K562 (cell line): ENCODE data around the gene SLC38A8. TPM values are rescaled to one million over a fixed set of nuclear protein-coding genes. Genes with fewer than 3 reads are reported as not detected.

Experiments used
- ATAC-seq: fragments of 200-7000 bp; cut with Tn5 transposase; 3 replicates; pipeline ENCODE4 v1.9.1; 2020; ENCODE audit warnings: moderate library complexity
- BruUV-seq: library from RNA; stranded (reverse); fragments of 400-500 nt; replicated peaks from 2 replicates; lab custom pipeline; 2021; lab: Mats Ljungman, UMichigan
- CTCF ChIA-PET: fragments of 300-600 bp; formaldehyde crosslinking; extraction: SDS; loops from one replicate; lab custom pipeline; 2021; ENCODE audit warnings: low intra/inter-chr PET ratio; lab: Yijun Ruan, JAX
- POLR2A ChIA-PET: fragments of 300-600, 350-650 bp; sonication (Branson Sonifier 250); formaldehyde crosslinking; extraction: SDS; loops from one replicate; lab custom pipeline; 2021; ENCODE audit warnings: antibody characterized with exemption, inconsistent platforms; lab: Yijun Ruan, JAX
- DNase-seq, 4 experiments: peaks; one replicate each; pipeline versions ENCODE4 v3.0.0 to v3.0.0-alpha.2; 2011 to 2018; ENCODE audit warnings: low spot score in 3 of 4, mixed read lengths in 3 of 4; ENCODE audit errors: extremely low read depth in 1 of 4
- FAIRE-seq: peaks from 2 replicates; lab custom pipeline; 2011; peaks lifted over from hg19 to GRCh38; lab: Jason Lieb, UNC
- H2AFZ ChIP-seq: 2 replicates; pipeline ENCODE4 v1.6.0; 2011; ENCODE audit warnings: low read depth, low read length, control low read depth, inconsistent platforms
- H3K27ac ChIP-seq: fragments of 200-600 bp; 3 replicates; pipeline ENCODE4 v1.8.0; 2011; ENCODE audit warnings: low read depth, mild to moderate bottlenecking, control low read depth, inconsistent platforms, low read length, moderate library complexity, mixed read lengths; ENCODE audit errors: extremely low read depth
- H3K27me3 ChIP-seq, 2 experiments: fragments of 300-600 bp in 1 of 2; 2 replicates in 1 of 2; 3 replicates in 1 of 2; pipeline versions ENCODE4 v1.6.0 to v1.8.0; 2011; ENCODE audit warnings: inconsistent platforms in 2 of 2, low read length in 2 of 2, mild to moderate bottlenecking in 1 of 2, mixed read lengths in 1 of 2, moderate library complexity in 1 of 2; ENCODE audit not compliant: control insufficient read depth in 2 of 2, insufficient read depth in 2 of 2
- H3K36me3 ChIP-seq: fragments of 300-600 bp; 3 replicates; pipeline ENCODE4 v1.8.0; 2011; ENCODE audit warnings: mild to moderate bottlenecking, low read length, inconsistent platforms; ENCODE audit not compliant: control insufficient read depth, insufficient read depth
- H3K4me1 ChIP-seq, 2 experiments: fragments of 200-600 bp in 1 of 2; replicated peaks in 1 of 2; 2 replicates in 1 of 2; 3 replicates in 1 of 2; pipeline versions ENCODE4 v1.5.1 to v1.8.0; 2011; ENCODE audit warnings: inconsistent platforms in 2 of 2, low read length in 2 of 2, mild to moderate bottlenecking in 1 of 2, mixed read lengths in 1 of 2, moderate library complexity in 1 of 2; ENCODE audit not compliant: control insufficient read depth in 2 of 2, insufficient read depth in 2 of 2
- H3K4me2 ChIP-seq: 2 replicates; pipeline ENCODE4 v1.6.1; 2011; ENCODE audit warnings: low read length, control low read depth, inconsistent platforms, mixed read lengths; ENCODE audit not compliant: insufficient read depth
- H3K4me3 ChIP-seq: fragments of 200-600 bp; sonication (generic), shearing (Covaris generic); 2 replicates; pipeline ENCODE4 v1.5.1; 2016; ENCODE audit warnings: control low read depth, inconsistent platforms
- H3K79me2 ChIP-seq: fragments of 200-600 bp; 3 replicates; pipeline ENCODE4 v1.8.0; 2011; ENCODE audit warnings: low read length, inconsistent platforms; ENCODE audit not compliant: control insufficient read depth, insufficient read depth
- H3K9ac ChIP-seq, 2 experiments: 2 replicates each; pipeline versions ENCODE4 v1.6.0 to v1.6.1; 2011; ENCODE audit warnings: low read depth in 2 of 2, low read length in 2 of 2, control low read depth in 1 of 2, inconsistent platforms in 1 of 2, mild to moderate bottlenecking in 1 of 2, mixed read lengths in 1 of 2; ENCODE audit not compliant: insufficient read depth in 1 of 2
- H3K9me1 ChIP-seq: one replicate; pipeline ENCODE4 v1.6.0; 2011; ENCODE audit warnings: inconsistent platforms, mild to moderate bottlenecking, low read length, moderate library complexity; ENCODE audit not compliant: control insufficient read depth, insufficient read depth
- H3K9me3 ChIP-seq: replicated peaks from 2 replicates; pipeline ENCODE4 v1.5.1; 2011; ENCODE audit warnings: low read depth, low read length, inconsistent platforms; ENCODE audit not compliant: control insufficient read depth, insufficient read depth
- H4K20me1 ChIP-seq: replicated peaks from 2 replicates; pipeline ENCODE4 v1.6.1; 2011; ENCODE audit warnings: low read length, inconsistent platforms, mixed read lengths; ENCODE audit not compliant: control insufficient read depth, insufficient read depth
- ARHGAP35 ChIP-seq: fragments of 450-650 bp; IDR thresholded peaks from 2 replicates; pipeline ENCODE4 v1.6.1; 2018; ENCODE audit not compliant: partially characterized antibody
- ARID1B ChIP-seq: fragments of 450-650 bp; IDR thresholded peaks from 2 replicates; pipeline ENCODE4 v1.6.1; 2016; ENCODE audit warnings: antibody characterized with exemption, mild to moderate bottlenecking, inconsistent platforms
- ELF2 ChIP-seq: fragments of 250-450 bp; sonication (Bioruptor Pico); IDR thresholded peaks from 2 replicates; pipeline ENCODE4 v1.5.0; 2021; ENCODE audit warnings: mild to moderate bottlenecking
- POU5F1 ChIP-seq: fragments of 150-350 bp; IDR thresholded peaks from 2 replicates; pipeline ENCODE4 v1.6.1; 2014; ENCODE audit warnings: borderline replicate concordance, low read length, low read depth, mild to moderate bottlenecking; ENCODE audit not compliant: partially characterized antibody
- SIN3B ChIP-seq: fragments of 450-650 bp; IDR thresholded peaks from 2 replicates; pipeline ENCODE4 v1.6.1; 2017; ENCODE audit warnings: low read depth, mild to moderate bottlenecking, moderate library complexity
- XRCC3 ChIP-seq: fragments of 450-650 bp; IDR thresholded peaks from 2 replicates; pipeline ENCODE4 v1.6.1; 2017; ENCODE audit warnings: mild to moderate bottlenecking, moderate library complexity
- ZNF121 ChIP-seq: sonication (generic); formaldehyde crosslinking; conservative IDR thresholded peaks from 2 replicates; pipeline ENCODE4 v1.8.0; 2022; ENCODE audit warnings: missing genetic modification reagents
- ZNF785 ChIP-seq: fragments of 250-450 bp; sonication (Bioruptor Pico); IDR thresholded peaks from 2 replicates; pipeline ENCODE4 v1.4.0; 2020; ENCODE audit warnings: mild to moderate bottlenecking
- ZSCAN32 ChIP-seq: fragments of 450-650 bp; formaldehyde crosslinking; IDR thresholded peaks from 2 replicates; pipeline ENCODE4 v1.4.0; 2020; ENCODE audit warnings: mild to moderate bottlenecking, moderate library complexity
- WGBS: fragments of 100-300 bp; shearing (Covaris generic); methylation state at CpG from one replicate; pipeline ENCODE4 v1.1.6; 2016; ENCODE audit warnings: low coverage, mixed read lengths; ENCODE audit not compliant: insufficient coverage; ENCODE audit errors: missing lambda C conversion rate; 5-methylcytosine and 5-hydroxymethylcytosine counted together
- in situ Hi-C: fragments of 300-500 bp; cut with MboI; formaldehyde crosslinking; loops from 4 replicates; pipeline ENCODE4 v1.15.0; 2018; ENCODE audit warnings: inconsistent platforms, mixed read lengths
- intact Hi-C: fragments of 100-400 bp; cut with micrococcal nuclease; formaldehyde crosslinking; loops from 2 replicates; pipeline ENCODE4 v1.14.2; 2022
- polyA plus RNA-seq, 8 experiments: library from polyadenylated mRNA; depleted of rRNA in 4 of 8; stranded (reverse) in 5 of 8; unstranded in 3 of 8; fragments of >200 nt; fragmentation: Nextera tagmentation in 2 of 8; fragmentation: Illumina TruSeq in 1 of 8; extraction: Ambion mirVana in 2 of 8; extraction: Trizol in 1 of 8; gene quantifications; 2 replicates each; pipeline versions ENCODE4 v1.2.1 to v1.2.3, GENCODE V29; 2011 to 2014; ENCODE audit warnings: inconsistent platforms in 1 of 8, missing spikeins in 1 of 8
- total RNA-seq, 7 experiments: library from RNA; depleted of rRNA in 6 of 7; stranded (reverse); fragments of >200 nt in 6 of 7; fragmentation: Illumina TruSeq in 2 of 7; extraction: Trizol in 2 of 7; gene quantifications; 2 replicates each; pipeline versions ENCODE4 v1.2.1 to v1.2.3, GENCODE V29; 2011 to 2021; ENCODE audit warnings: low replicate concordance in 1 of 7
- TF ChIP-seq, protein P1 (sequence below): fragments of 250-450 bp; sonication (Bioruptor Pico); IDR thresholded peaks from 2 replicates; pipeline ENCODE4 v1.5.0; 2021; ENCODE audit warnings: mild to moderate bottlenecking, moderate library complexity
- TF ChIP-seq, protein P2 (sequence below): fragments of 450-650 bp; conservative IDR thresholded peaks from 2 replicates; pipeline ENCODE4 v1.6.1; 2016; ENCODE audit warnings: missing genetic modification characterization, low read depth, mild to moderate bottlenecking, missing compliant biosample characterization, moderate library complexity
- TF ChIP-seq, protein P3 (sequence below): fragments of 200-400 bp; formaldehyde crosslinking; IDR thresholded peaks from 2 replicates; pipeline ENCODE4 v1.6.1; 2017; ENCODE audit warnings: mild to moderate bottlenecking, low read depth, low read length, moderate library complexity

SLC38A8 gene
- total and polyA plus RNA-seq, 9 of the 15 experiments (the other 6 are each of a cell fraction or from before 2014, with no cell fraction given), result 0.28 TPM; not detected in 8

- ChIA-PET POLR2A (interaction anchor here (0.7 to 1.3 kb wide), 5 partner anchors 25 to 104 kb away, joined by 3 to 4 read pairs (median 4); no protein-coding TSS in a partner anchor), CTCF (interaction anchor here (0.5 kb wide), 1 partner anchor 68 kb away, joined by 6 read pairs; no protein-coding TSS in a partner anchor)
- Histone ChIP-seq H3K27ac (no peak overlapping the region), H3K27me3 (peaks cover 20 to 25% of the 10 kb centered on the region in 2 experiments; a peak in 4 of 5 replicates), H3K4me1 (peaks cover 16 to 34% of the 10 kb centered on the region in 2 experiments), H2AFZ (no peak overlapping the region), H3K4me3 (no peak overlapping the region), H4K20me1 (peaks cover 39% of the 10 kb centered on the region; the same call in 1 of the 2 replicates), H3K36me3 (peaks cover 14% of the 10 kb centered on the region; the same call in 1 of the 3 replicates), H3K79me2 (no peaks in the 10 kb centered on the region), H3K9ac (0 out of 4 replicates have a peak overlapping the region, but pooled peaks of 1 of the 2 experiments have one; percentile 29), H3K9me1 (peaks cover 11% of the 10 kb centered on the region), H3K4me2 (no peak overlapping the region), H3K9me3 (no peaks in the 10 kb centered on the region)
- intact Hi-C loops, result no loop called here
- ATAC-seq, result no peak
- in situ Hi-C loops, result loop anchor here (10.0 kb wide), 1 partner anchor 71 kb away; no protein-coding TSS in a partner anchor
- DNase-seq, result no peak
- 64% methylated on average over 19 of the region's 19 CpGs for WGBS
- FAIRE-seq, result no peak
- no TSS peak for BruUV-seq
- TF ChIP-seq, protein P1, sequence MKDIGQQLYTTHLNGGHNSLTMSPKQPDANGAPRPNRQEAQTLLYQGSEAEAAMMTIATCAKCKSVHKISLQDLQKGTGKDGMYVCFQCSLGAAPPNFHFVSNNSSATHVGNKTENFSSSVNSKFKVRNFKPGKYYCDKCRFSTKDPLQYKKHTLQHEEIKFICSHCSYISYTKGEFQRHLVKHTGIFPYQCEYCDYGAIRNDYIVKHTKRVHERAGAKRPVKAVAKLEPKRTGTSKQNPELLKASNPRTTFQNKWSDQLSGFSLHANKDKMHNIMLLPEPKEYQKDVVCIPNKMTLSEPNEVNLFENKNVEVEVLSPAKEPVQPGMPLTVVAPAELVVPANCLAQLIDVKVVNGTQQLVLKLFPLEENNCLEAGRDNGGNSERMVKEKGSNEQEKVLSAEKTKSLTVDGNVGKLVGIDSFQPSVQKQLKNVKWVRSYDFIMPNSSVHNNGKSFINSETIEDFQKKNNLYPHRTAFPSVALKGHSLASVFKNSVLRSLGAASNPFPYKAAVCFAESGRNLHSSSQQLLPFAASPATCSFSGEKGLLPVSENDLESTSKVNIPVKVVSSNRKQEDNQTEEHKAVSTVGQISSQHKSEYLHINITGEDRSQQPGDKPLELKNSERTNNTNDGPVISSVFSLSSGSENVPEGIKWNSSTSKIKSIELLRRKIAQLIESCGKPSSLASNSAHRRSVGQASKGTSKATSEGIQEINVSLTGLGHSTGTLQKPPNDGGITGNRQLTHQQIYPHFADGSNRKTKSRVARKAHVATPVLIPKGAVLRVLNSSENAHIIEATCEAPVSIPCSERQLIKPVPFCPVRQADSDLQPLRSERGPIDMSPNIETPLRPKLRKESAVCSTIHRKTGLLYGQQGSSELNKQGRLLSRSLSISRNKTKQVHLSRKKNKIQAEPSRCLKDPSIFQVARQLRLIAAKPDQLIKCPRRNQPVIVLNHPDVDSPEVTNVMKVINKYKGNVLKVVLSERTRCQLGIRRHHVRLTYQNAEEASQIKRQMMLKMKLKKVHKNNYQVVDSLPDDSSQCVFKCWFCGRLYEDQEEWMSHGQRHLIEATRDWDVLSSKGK (CRISPR knock-in tag), result no peak
- TF ChIP-seq SIN3B (no peak), ELF2 (no peak), ZNF785 (CRISPR knock-in tag) (no peak), XRCC3 (no peak), ARHGAP35 (no peak), ARID1B (no peak), ZNF121 (CRISPR knock-in tag) (no peak), ZSCAN32 (CRISPR knock-in tag) (no peak), POU5F1 (no peak)
- TF ChIP-seq, protein P2, sequence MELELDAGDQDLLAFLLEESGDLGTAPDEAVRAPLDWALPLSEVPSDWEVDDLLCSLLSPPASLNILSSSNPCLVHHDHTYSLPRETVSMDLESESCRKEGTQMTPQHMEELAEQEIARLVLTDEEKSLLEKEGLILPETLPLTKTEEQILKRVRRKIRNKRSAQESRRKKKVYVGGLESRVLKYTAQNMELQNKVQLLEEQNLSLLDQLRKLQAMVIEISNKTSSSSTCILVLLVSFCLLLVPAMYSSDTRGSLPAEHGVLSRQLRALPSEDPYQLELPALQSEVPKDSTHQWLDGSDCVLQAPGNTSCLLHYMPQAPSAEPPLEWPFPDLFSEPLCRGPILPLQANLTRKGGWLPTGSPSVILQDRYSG, result no peak
- TF ChIP-seq, protein P3, sequence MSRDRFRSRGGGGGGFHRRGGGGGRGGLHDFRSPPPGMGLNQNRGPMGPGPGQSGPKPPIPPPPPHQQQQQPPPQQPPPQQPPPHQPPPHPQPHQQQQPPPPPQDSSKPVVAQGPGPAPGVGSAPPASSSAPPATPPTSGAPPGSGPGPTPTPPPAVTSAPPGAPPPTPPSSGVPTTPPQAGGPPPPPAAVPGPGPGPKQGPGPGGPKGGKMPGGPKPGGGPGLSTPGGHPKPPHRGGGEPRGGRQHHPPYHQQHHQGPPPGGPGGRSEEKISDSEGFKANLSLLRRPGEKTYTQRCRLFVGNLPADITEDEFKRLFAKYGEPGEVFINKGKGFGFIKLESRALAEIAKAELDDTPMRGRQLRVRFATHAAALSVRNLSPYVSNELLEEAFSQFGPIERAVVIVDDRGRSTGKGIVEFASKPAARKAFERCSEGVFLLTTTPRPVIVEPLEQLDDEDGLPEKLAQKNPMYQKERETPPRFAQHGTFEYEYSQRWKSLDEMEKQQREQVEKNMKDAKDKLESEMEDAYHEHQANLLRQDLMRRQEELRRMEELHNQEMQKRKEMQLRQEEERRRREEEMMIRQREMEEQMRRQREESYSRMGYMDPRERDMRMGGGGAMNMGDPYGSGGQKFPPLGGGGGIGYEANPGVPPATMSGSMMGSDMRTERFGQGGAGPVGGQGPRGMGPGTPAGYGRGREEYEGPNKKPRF, result no peak
Measured at GRCh38 chr16:84045818-84046470, 3.3 kb upstream of the SLC38A8 start.
